Endodermal cell (in vitro differentiated cells): ENCODE results near the gene OR10R2. TPM values are rescaled to one million over a fixed set of nuclear protein-coding genes. Genes with fewer than 3 reads are reported as not detected.
A peak's percentile ranks its signal among the peaks of the same experiment; 100 is the strongest.

Source experiments
- DNase-seq: peaks from one replicate; pipeline ENCODE4 v3.0.0-alpha.2; 2017
- H3K27ac ChIP-seq: 2 replicates; pipeline ENCODE4 v1.5.1; 2013; ENCODE audit warnings: mild to moderate bottlenecking, low read depth, low read length, moderate library complexity
- H3K27me3 ChIP-seq: 2 replicates; pipeline ENCODE4 v1.6.1; 2013; ENCODE audit warnings: mild to moderate bottlenecking, low read length, moderate library complexity; ENCODE audit not compliant: insufficient read depth, control insufficient read depth, poor library complexity, severe bottlenecking
- H3K36me3 ChIP-seq: 2 replicates; pipeline ENCODE4 v1.7.0; 2013; ENCODE audit warnings: mild to moderate bottlenecking, low read length, moderate library complexity; ENCODE audit not compliant: control insufficient read depth, insufficient read depth
- H3K4me1 ChIP-seq: one replicate; pipeline ENCODE4 v1.7.0; 2013; ENCODE audit warnings: low read length; ENCODE audit not compliant: control insufficient read depth, insufficient read depth
- H3K4me3 ChIP-seq: 2 replicates; pipeline ENCODE4 v1.5.1; 2013; ENCODE audit warnings: mild to moderate bottlenecking, low read length, moderate library complexity
- H3K9ac ChIP-seq: 2 replicates; pipeline ENCODE4 v1.6.1; 2013; ENCODE audit warnings: mild to moderate bottlenecking, low read length, moderate library complexity; ENCODE audit not compliant: poor library complexity, severe bottlenecking; ENCODE audit errors: extremely low read depth
- H3K9me3 ChIP-seq: 2 replicates; pipeline ENCODE4 v1.6.1; 2013; ENCODE audit warnings: mild to moderate bottlenecking, low read length, moderate library complexity; ENCODE audit not compliant: control insufficient read depth
- H3K27ac Mint-ChIP-seq: 2 replicates; pipeline ENCODE4 v1.8.0; 2020; ENCODE audit warnings: mixed read lengths
- H3K27me3 Mint-ChIP-seq: 2 replicates; pipeline ENCODE4 v1.8.0; 2021; ENCODE audit warnings: mild to moderate bottlenecking, mixed read lengths; ENCODE audit not compliant: insufficient read depth
- H3K36me3 Mint-ChIP-seq: 2 replicates; pipeline ENCODE4 v1.8.0; 2020; ENCODE audit warnings: low read depth, mixed read lengths
- H3K4me1 Mint-ChIP-seq: 2 replicates; pipeline ENCODE4 v1.8.0; 2020; ENCODE audit warnings: mixed read lengths
- H3K4me3 Mint-ChIP-seq: 2 replicates; pipeline ENCODE4 v1.8.0; 2020; ENCODE audit warnings: mild to moderate bottlenecking, moderate library complexity, mixed read lengths
- H3K9me3 Mint-ChIP-seq: 2 replicates; pipeline ENCODE4 v1.8.0; 2020; ENCODE audit warnings: mild to moderate bottlenecking, mixed read lengths
- CTCF ChIP-seq: fragments of 200-600 bp; sonication (generic); conservative IDR thresholded peaks from 2 replicates; pipeline ENCODE4 v1.5.0; 2021; ENCODE audit warnings: antibody characterized with exemption, mild to moderate bottlenecking
- WGBS, 2 experiments: methylation state at CpG; one replicate each; pipeline versions ENCODE4 v1.1.5 to v1.1.7; 2013; ENCODE audit warnings: missing lambda C conversion rate in 2 of 2, mixed read lengths in 1 of 2; ENCODE audit not compliant: insufficient coverage in 1 of 2, insufficient read length in 1 of 2; 5-methylcytosine and 5-hydroxymethylcytosine counted together
- total RNA-seq, 2 donors: library from RNA; stranded (reverse); fragmentation: NEBNext Ultra II Directional in 1 of 2; extraction: Animal tissue kit (Norgen Biotek cat#: 25700) in 1 of 2; gene quantifications; 2 replicates in 1 of 2; 3 replicates in 1 of 2; pipeline ENCODE4 v1.2.1, GENCODE V29; 2021

The OR10R2 gene
- total RNA-seq, 2 donors from 2014 or later = not detected

- Histone ChIP-seq H3K4me3 (no peak overlapping the region), H3K27ac (no peak overlapping the region), H3K27me3 (no peaks in the 10 kb centered on the region), H3K36me3 (no peaks in the 10 kb centered on the region), H3K4me1 (no peaks in the 10 kb centered on the region), H3K9me3 (no peaks in the 10 kb centered on the region), H3K9ac (no peak overlapping the region)
- Mint-ChIP-seq H3K4me3 (no peak overlapping the region), H3K9me3 (no peaks in the 10 kb centered on the region), H3K27me3 (no peaks in the 10 kb centered on the region), H3K36me3 (no peaks in the 10 kb centered on the region), H3K4me1 (no peaks in the 10 kb centered on the region), H3K27ac (no peak overlapping the region)
- no peak for DNase-seq
- no peak for TF ChIP-seq CTCF
- WGBS, 2 experiments = 0% methylated on average over 2 of the region's 2 CpGs; no CpG with 5 or more reads in 1 of the 2 experiments
Observed at GRCh38 chr1:158494796-158495195, 22.8 kb downstream of the OR10R2 start.

- no peak overlapping the region for H3K27ac ChIP-seq
- TF ChIP-seq CTCF = peak; percentile 78
- H3K4me3 Mint-ChIP-seq = no peak overlapping the region
- no peak overlapping the region for H3K9ac ChIP-seq
- H3K4me3 ChIP-seq = no peak overlapping the region
- H3K36me3 ChIP-seq = no peaks in the 10 kb centered on the region
- H3K36me3 Mint-ChIP-seq = no peaks in the 10 kb centered on the region
- no peaks in the 10 kb centered on the region for H3K9me3 ChIP-seq
- H3K4me1 ChIP-seq = no peaks in the 10 kb centered on the region
- no peaks in the 10 kb centered on the region for H3K27me3 Mint-ChIP-seq
- no peak overlapping the region for H3K27ac Mint-ChIP-seq
- peaks cover under 1% of the 10 kb centered on the region for H3K9me3 Mint-ChIP-seq
- H3K27me3 ChIP-seq = no peaks in the 10 kb centered on the region
- no peak for DNase-seq
- WGBS, 2 experiments = no CpG with 5 or more reads among the region's 2 CpGs
- no peaks in the 10 kb centered on the region for H3K4me1 Mint-ChIP-seq
Observed at GRCh38 chr1:158496374-158496773, 24.4 kb downstream of the OR10R2 start.

- Mint-ChIP-seq H3K9me3 (peaks cover 10% of the 10 kb centered on the region), H3K4me3 (no peak overlapping the region), H3K27me3 (peaks cover 16% of the 10 kb centered on the region), H3K4me1 (peaks cover 9% of the 10 kb centered on the region), H3K36me3 (no peaks in the 10 kb centered on the region), H3K27ac (no peak overlapping the region)
- Histone ChIP-seq H3K27me3 (peaks cover 6% of the 10 kb centered on the region), H3K9ac (no peak overlapping the region), H3K36me3 (no peaks in the 10 kb centered on the region), H3K9me3 (no peaks in the 10 kb centered on the region), H3K4me3 (no peak overlapping the region), H3K4me1 (no peaks in the 10 kb centered on the region), H3K27ac (no peak overlapping the region)
- TF ChIP-seq CTCF = peak; percentile 93
- 38% methylated on average over 1 of the region's 1 CpG; no CpG with 5 or more reads in 1 of the 2 experiments for WGBS, 2 experiments
- peak; percentile 93 for DNase-seq
Observed at GRCh38 chr1:158506369-158506987, 34.5 kb downstream of the OR10R2 start.
